ENCODE measurements around the gene PLCL1.

DNA sequence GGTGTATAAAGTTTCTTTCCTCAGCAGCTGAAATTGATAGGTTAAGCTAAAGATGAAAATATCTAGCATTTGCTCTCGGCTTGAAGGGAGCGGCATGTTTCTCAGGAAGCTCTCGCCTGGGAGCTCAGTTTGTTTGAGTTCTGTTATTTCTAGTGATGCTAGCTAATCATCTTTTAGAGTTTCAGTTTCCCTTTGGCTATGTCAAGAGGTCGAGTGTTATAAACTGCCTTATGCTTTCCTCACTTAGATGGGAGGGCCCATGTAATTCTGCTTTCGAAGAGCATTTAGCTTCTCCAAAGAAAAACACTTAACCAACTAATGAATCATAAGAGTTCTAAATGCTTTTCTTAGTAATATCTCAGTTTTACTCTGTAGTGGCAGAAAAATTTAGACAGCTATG, 33.6 kb downstream of the PLCL1 start:
- TF ChIP-seq, protein P1, sequence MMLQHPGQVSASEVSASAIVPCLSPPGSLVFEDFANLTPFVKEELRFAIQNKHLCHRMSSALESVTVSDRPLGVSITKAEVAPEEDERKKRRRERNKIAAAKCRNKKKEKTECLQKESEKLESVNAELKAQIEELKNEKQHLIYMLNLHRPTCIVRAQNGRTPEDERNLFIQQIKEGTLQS (IDR thresholded peaks at IDR 0.05; ENCODE audit: borderline replicate concordance, extremely low read depth, low read depth, low read length), result no peak
- TF ChIP-seq HDAC2 (IDR thresholded peaks at IDR 0.05) (no peak), SUZ12 (IDR thresholded peaks at IDR 0.05; ENCODE audit: unreplicated experiment) (no peak), MTA3 (IDR thresholded peaks at IDR 0.05; ENCODE audit: borderline replicate concordance, low read length) (no peak), HCFC1 (IDR thresholded peaks at IDR 0.05; ENCODE audit: low read length) (no peak), YY1 (IDR thresholded peaks at IDR 0.05; ENCODE audit: low read depth, low read length) (no peak), POLR2AphosphoS5 (IDR thresholded peaks at IDR 0.05; ENCODE audit: low read length) (no peak), SRF (IDR thresholded peaks at IDR 0.05; ENCODE audit: low read depth in 2 of 2, low read length in 2 of 2) (no peak), EZH2 (IDR thresholded peaks at IDR 0.05; ENCODE audit: borderline replicate concordance, control insufficient read depth, low read depth, low read length) (no peak)
- TF ChIP-seq, protein P2, sequence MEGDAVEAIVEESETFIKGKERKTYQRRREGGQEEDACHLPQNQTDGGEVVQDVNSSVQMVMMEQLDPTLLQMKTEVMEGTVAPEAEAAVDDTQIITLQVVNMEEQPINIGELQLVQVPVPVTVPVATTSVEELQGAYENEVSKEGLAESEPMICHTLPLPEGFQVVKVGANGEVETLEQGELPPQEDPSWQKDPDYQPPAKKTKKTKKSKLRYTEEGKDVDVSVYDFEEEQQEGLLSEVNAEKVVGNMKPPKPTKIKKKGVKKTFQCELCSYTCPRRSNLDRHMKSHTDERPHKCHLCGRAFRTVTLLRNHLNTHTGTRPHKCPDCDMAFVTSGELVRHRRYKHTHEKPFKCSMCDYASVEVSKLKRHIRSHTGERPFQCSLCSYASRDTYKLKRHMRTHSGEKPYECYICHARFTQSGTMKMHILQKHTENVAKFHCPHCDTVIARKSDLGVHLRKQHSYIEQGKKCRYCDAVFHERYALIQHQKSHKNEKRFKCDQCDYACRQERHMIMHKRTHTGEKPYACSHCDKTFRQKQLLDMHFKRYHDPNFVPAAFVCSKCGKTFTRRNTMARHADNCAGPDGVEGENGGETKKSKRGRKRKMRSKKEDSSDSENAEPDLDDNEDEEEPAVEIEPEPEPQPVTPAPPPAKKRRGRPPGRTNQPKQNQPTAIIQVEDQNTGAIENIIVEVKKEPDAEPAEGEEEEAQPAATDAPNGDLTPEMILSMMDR (IDR thresholded peaks at IDR 0.05 in 2 of 3, conservative IDR thresholded peaks at IDR 0.05 in 1 of 3; ENCODE audit: control insufficient read depth in 2 of 3, extremely low read depth in 1 of 3, insufficient read depth in 1 of 3, low read depth in 3 of 3, low read length in 3 of 3), result no peak
